Cardiac ventricle fibroblast (primary cell): ENCODE data around the gene OR5M8. TPM values are rescaled to one million over a fixed set of nuclear protein-coding genes. Genes with fewer than 3 reads are reported as not detected.

Experiments used
- total RNA-seq: library from RNA; depleted of rRNA; stranded (reverse); fragments of >200 nt; gene quantifications from 2 replicates; pipeline ENCODE4 v1.2.3, GENCODE V29; 2015

OR5M8 gene
- not detected in 2 replicates for total RNA-seq

DNA sequence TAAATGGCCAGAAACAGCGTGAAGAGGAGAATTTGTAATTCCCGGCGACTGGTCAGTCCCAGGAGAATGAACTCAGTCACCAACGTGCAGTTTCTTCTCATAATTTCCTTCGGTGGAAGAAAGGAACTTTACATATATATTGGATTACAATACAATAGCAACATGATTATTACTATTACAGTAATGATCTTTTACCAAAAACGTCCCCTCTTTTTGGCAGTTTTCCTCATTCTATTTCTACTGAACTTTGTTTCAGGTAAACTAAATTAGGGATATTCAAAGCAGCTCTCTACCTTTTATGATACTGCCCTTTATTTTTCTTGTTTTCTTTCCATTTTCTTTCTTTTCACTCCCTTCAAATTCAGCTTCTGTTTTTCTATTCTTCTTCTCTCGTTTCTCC, at the start of gene OR5M8:
OR5M8 (minus strand) TSS at position 101 of the 400 bp plus-strand sequence; CDS start at position 101, 0 bp downstream.

DNA sequence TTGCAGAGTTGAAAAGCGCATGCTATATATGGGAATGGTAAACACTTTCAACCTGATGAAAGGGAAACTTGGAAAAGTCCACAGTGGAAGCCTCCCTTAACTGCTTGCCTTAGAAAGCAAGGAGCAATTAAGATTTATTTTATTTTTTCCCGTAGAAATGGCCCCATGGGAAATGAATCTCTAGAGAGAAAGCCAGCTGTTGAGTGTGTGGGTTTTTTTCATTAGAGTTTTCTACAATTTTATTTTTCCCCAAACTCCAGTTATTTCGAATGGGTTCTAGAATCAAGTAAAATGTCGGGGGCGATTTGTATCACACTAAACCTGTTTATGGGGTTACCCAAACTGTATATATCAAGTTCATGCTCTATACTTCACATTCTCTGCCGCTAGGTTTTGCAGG, 17.9 kb downstream of the OR5M8 start, which contains the start of gene OR5M3:
OR5M3 (minus strand) TSS at position 101 of the 400 bp plus-strand sequence. CDS start 2,855 bp downstream, outside the sequence.

Other genes starting within 250 kb of the OR5M8 start
- not detected in 2 replicates for gene OR5T3, start 239.1 kb downstream of the OR5M8 start, total RNA-seq
- not detected in 2 replicates for gene OR5T1, start 217.2 kb downstream of the OR5M8 start, total RNA-seq
- not detected in 2 replicates for gene OR8H1, start 199.1 kb downstream of the OR5M8 start, total RNA-seq
- not detected in 2 replicates for gene OR8K3, start 176.2 kb downstream of the OR5M8 start, total RNA-seq
- not detected in 2 replicates for gene OR8K1, start 145.3 kb downstream of the OR5M8 start, total RNA-seq
- gene OR8J1, start 137.1 kb downstream of the OR5M8 start, total RNA-seq, result not detected in 2 replicates
- not detected in 2 replicates for gene OR8U1, start 115.7 kb downstream of the OR5M8 start, total RNA-seq
- not detected in 2 replicates for gene OR5AL1, start 78.7 kb downstream of the OR5M8 start, total RNA-seq
- not detected in 2 replicates for gene OR5M3, start 18.0 kb downstream of the OR5M8 start, total RNA-seq
- not detected in 2 replicates for gene OR5M11, start 51.9 kb upstream of the OR5M8 start, total RNA-seq
- gene OR5M10, start 86.4 kb upstream of the OR5M8 start, total RNA-seq, result not detected in 2 replicates
- not detected in 2 replicates for gene OR5M1, start 123.5 kb upstream of the OR5M8 start, total RNA-seq
- not detected in 2 replicates for gene OR5AP2, start 151.1 kb upstream of the OR5M8 start, total RNA-seq
- not detected in 2 replicates for gene OR5AR1, start 172.3 kb upstream of the OR5M8 start, total RNA-seq
- not detected in 2 replicates for gene OR9G1, start 207.7 kb upstream of the OR5M8 start, total RNA-seq